Ureter (tissue), 1 donor: ENCODE measurements around the gene STARD7. TPM values are rescaled to one million over a fixed set of nuclear protein-coding genes. Genes with fewer than 3 reads are reported as not detected.

Experiments
- DNase-seq: peaks from one replicate; pipeline ENCODE4 v3.0.0-alpha.2; 2020; ENCODE audit warnings: low spot score
- total RNA-seq: library from RNA; stranded (reverse); gene quantifications from one replicate; pipeline ENCODE4 v1.2.4, GENCODE V29; 2023
- donor health status: DM: yes; HTN: yes; CAD: no.

Gene STARD7
- total RNA-seq, 1 donor from 2014 or later = 95.0 TPM

- no peak for DNase-seq
These were observed 71.1 kb downstream of the STARD7 start for GRCh38 chr2:96137321-96138178.

- no peak for DNase-seq
These were observed 72.4 kb downstream of the STARD7 start for GRCh38 chr2:96136129-96136720.

DNA sequence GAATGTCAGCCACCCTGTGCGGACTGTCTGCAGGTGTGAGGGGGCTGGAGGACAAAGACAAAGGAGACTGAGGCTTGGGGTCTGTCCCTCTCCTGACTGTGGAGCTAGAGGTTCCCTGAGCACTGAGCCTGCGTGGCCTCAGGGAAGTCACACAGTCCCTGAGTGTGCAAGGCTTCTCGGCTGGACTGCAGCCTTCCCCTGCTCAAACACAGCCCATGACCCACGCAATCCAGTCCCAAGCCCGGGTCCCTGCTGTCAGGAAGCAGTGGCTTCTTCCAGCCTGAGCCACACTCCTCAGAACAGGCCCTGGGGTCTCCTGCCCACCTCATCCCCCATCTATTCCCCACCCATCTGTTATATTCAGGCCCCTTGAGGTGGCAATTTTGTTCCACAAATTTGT lies 73.0 kb downstream of the STARD7 start:
- DNase-seq = no peak

DNA sequence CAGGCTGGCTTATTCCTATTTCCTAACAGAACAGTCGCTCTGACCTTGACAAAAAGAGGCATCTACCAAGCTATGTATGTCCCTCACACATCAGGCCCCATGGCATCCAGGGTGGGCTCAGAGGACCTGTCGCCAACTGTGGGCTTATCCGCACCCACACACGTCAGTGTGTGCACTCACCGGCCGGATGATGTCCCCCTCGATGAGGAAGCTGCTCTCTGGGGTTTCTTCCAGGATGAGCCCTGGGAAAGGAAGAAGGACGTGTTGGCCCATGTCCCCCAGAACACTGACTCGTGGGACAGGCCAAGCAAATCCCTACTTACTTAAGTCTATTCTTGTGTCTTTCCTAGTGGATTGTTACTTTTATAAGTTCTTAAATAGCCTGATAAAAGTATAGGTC lies 73.5 kb downstream of the STARD7 start:
- DNase-seq = no peak

Other genes with a start within 250 kb of the STARD7 start
- gene ANKRD36C, start 217.0 kb downstream of the STARD7 start, total RNA-seq = 35.7 TPM
- gene GPAT2, start 173.9 kb downstream of the STARD7 start, total RNA-seq = 6.7 TPM
- 1.1 TPM for gene ADRA2B, start 92.3 kb downstream of the STARD7 start, total RNA-seq
- not detected for gene ASTL, start 70.3 kb downstream of the STARD7 start, total RNA-seq
- 2.6 TPM for gene DUSP2, start 63.4 kb downstream of the STARD7 start, total RNA-seq
- 52.6 TPM for gene TMEM127, start 57.2 kb upstream of the STARD7 start, total RNA-seq
- gene CIAO1, start 57.4 kb upstream of the STARD7 start, total RNA-seq = 79.4 TPM
- 139 TPM for gene SNRNP200, start 96.7 kb upstream of the STARD7 start, total RNA-seq
- 1.7 TPM for gene ITPRIPL1, start 116.5 kb upstream of the STARD7 start, total RNA-seq
- gene NCAPH, start 126.9 kb upstream of the STARD7 start, total RNA-seq = 1.3 TPM